Chondrocyte (in vitro differentiated cells): ENCODE results near the gene BCL2. TPM values are rescaled to one million over a fixed set of nuclear protein-coding genes. Genes with fewer than 3 reads are reported as not detected.

Source experiments
- DNase-seq: peaks from one replicate; pipeline ENCODE4 v3.0.0; 2021; ENCODE audit warnings: mixed read lengths, low spot score
- H3K27ac Mint-ChIP-seq: one replicate; pipeline ENCODE4 v1.8.0; 2021; ENCODE audit warnings: mild to moderate bottlenecking, moderate library complexity, mixed read lengths; ENCODE audit not compliant: unreplicated experiment
- H3K27me3 Mint-ChIP-seq: 2 replicates; pipeline ENCODE4 v1.8.0; 2021; ENCODE audit warnings: low read depth, mixed read lengths
- H3K36me3 Mint-ChIP-seq: 2 replicates; pipeline ENCODE4 v1.8.0; 2021; ENCODE audit warnings: low read depth, mixed read lengths
- H3K4me1 Mint-ChIP-seq: 2 replicates; pipeline ENCODE4 v1.8.0; 2021; ENCODE audit warnings: low read depth, mild to moderate bottlenecking, mixed read lengths
- H3K4me3 Mint-ChIP-seq: one replicate; pipeline ENCODE4 v1.8.0; 2021; ENCODE audit warnings: mild to moderate bottlenecking, moderate library complexity, mixed read lengths; ENCODE audit not compliant: unreplicated experiment
- H3K9me3 Mint-ChIP-seq: 2 replicates; pipeline ENCODE4 v1.8.0; 2021; ENCODE audit warnings: low read depth, mixed read lengths
- CTCF ChIP-seq: fragments of 200-600 bp; sonication (generic); IDR thresholded peaks from 2 replicates; pipeline ENCODE4 v1.5.0; 2021; ENCODE audit warnings: antibody characterized with exemption, mild to moderate bottlenecking, moderate library complexity
- total RNA-seq: library from RNA; stranded (reverse); gene quantifications from 3 replicates; pipeline ENCODE4 v1.2.1, GENCODE V29; 2021

BCL2 gene
- total RNA-seq, 1 donor from 2014 or later, result 8.6 TPM

GRCh38 chr18:63234841-63235240 is 84.7 kb downstream of the BCL2 start:
- Mint-ChIP-seq H3K9me3 (no peaks in the 10 kb centered on the region), H3K4me1 (peaks cover 38% of the 10 kb centered on the region), H3K4me3 (no peak overlapping the region), H3K36me3 (no peaks in the 10 kb centered on the region), H3K27ac (no peak overlapping the region), H3K27me3 (no peaks in the 10 kb centered on the region)
- DNase-seq, result no peak
- TF ChIP-seq CTCF, result no peak

DNA sequence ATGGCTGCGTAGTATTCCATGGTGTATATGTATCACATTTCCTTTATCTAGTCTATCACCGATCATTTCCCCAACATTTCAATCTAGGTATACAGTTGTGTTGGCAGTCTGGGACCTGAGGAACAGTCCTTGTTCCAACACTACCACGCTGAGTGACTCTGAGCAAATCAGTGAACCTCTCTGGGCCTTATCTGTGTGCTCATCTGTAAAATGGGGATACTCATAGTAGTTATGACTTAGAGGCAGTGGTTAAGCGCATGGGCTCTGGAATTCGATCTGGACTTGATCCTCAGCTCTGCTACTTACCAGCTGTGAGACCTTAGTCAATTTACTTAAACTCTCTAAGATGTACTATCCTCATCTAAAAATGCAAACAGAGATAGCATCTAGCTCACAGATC is 85.1 kb downstream of the BCL2 start:
- no peak overlapping the region for H3K27ac Mint-ChIP-seq
- no peak for TF ChIP-seq CTCF
- DNase-seq, result no peak
- no peaks in the 10 kb centered on the region for H3K27me3 Mint-ChIP-seq
- H3K4me1 Mint-ChIP-seq, result peaks cover 41% of the 10 kb centered on the region
- no peak overlapping the region for H3K4me3 Mint-ChIP-seq
- H3K9me3 Mint-ChIP-seq, result no peaks in the 10 kb centered on the region
- no peaks in the 10 kb centered on the region for H3K36me3 Mint-ChIP-seq

DNA sequence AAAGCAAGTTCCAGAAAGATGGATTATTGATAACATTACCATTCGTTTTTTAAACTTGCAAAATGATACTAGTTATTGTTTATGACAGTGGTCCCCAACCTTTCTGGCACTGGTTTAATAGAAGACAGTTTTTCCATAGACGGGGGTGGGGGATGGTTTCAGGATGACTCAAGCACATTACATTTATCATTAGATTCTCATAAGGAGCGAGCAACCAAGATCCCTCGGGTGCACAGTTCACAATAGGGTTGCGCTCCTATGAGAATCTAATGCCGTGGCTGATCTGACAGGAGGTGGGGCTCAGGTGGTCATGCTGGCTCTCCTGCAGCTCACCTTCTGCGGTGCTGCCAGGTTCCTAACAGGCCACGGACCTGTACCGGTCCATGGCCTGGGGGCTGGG is 86.2 kb downstream of the BCL2 start:
- no peaks in the 10 kb centered on the region for H3K9me3 Mint-ChIP-seq
- DNase-seq, result no peak
- TF ChIP-seq CTCF, result no peak
- H3K4me3 Mint-ChIP-seq, result no peak overlapping the region
- peaks cover 31% of the 10 kb centered on the region for H3K4me1 Mint-ChIP-seq
- H3K27ac Mint-ChIP-seq, result no peak overlapping the region
- H3K36me3 Mint-ChIP-seq, result no peaks in the 10 kb centered on the region
- no peaks in the 10 kb centered on the region for H3K27me3 Mint-ChIP-seq

DNA sequence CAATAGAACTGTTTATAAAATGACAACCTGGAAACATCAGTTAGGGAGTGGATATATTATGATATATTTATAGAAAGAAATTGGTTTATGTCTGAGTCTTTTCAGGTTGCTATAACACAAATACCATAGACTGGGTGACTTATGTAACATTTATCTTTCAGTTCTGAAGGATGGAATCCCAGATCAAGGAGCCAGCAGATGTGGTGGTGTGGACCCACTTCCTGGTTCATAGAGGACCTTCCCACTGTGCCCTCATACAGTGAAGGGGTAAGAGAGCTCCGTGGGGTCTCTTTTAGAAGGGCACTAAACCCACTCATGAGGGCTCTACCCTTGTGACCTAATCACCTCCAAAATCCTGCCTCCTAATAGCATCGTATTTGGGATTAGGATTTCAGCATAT is 86.7 kb downstream of the BCL2 start:
- no peak for DNase-seq
- no peak overlapping the region for H3K4me3 Mint-ChIP-seq
- no peak overlapping the region for H3K27ac Mint-ChIP-seq
- TF ChIP-seq CTCF, result no peak
- no peaks in the 10 kb centered on the region for H3K36me3 Mint-ChIP-seq
- H3K4me1 Mint-ChIP-seq, result peaks cover 26% of the 10 kb centered on the region
- H3K27me3 Mint-ChIP-seq, result no peaks in the 10 kb centered on the region
- no peaks in the 10 kb centered on the region for H3K9me3 Mint-ChIP-seq

GRCh38 chr18:63229971-63230370 is 89.6 kb downstream of the BCL2 start:
- no peaks in the 10 kb centered on the region for H3K36me3 Mint-ChIP-seq
- no peaks in the 10 kb centered on the region for H3K27me3 Mint-ChIP-seq
- H3K27ac Mint-ChIP-seq, result no peak overlapping the region
- no peak for TF ChIP-seq CTCF
- H3K4me3 Mint-ChIP-seq, result no peak overlapping the region
- H3K4me1 Mint-ChIP-seq, result peaks cover 11% of the 10 kb centered on the region
- peaks cover 8% of the 10 kb centered on the region for H3K9me3 Mint-ChIP-seq
- DNase-seq, result no peak
